Pancreas (tissue), 10 donors: ENCODE results near the gene NKX6-2. TPM values are rescaled to one million over a fixed set of nuclear protein-coding genes. Genes with fewer than 3 reads are reported as not detected.

Experiments
- ATAC-seq, 4 donors: fragments of 200-7000 bp; cut with Tn5 transposase; one replicate each; pipeline versions ENCODE4 v1.8.0 to v1.9.1; 2020; ENCODE audit warnings: mild to moderate bottlenecking in 4 of 4, moderate library complexity in 4 of 4
- DNase-seq, 6 donors: peaks; one replicate each; pipeline ENCODE4 v3.0.0-alpha.2; 2020
- FAIRE-seq: peaks from 2 replicates; lab custom pipeline; 2012; peaks lifted over from hg19 to GRCh38; lab: Jason Lieb, UNC
- H3K27ac ChIP-seq, 4 donors: fragments of 200-600 bp; sonication (generic); 1 replicate in 3 of 4; 2 replicates in 1 of 4; pipeline versions ENCODE4 v1.5.0 to v1.8.0; 2020
- H3K27me3 ChIP-seq, 4 donors: fragments of 200-600 bp; one replicate each; pipeline ENCODE4 v1.8.0; 2021
- H3K36me3 ChIP-seq, 3 donors: fragments of 200-600 bp; sonication (generic) in 1 of 3; one replicate each; pipeline versions ENCODE4 v1.5.0 to v1.8.0; 2020 to 2021
- H3K4me1 ChIP-seq, 3 donors: fragments of 200-600 bp; one replicate each; pipeline ENCODE4 v1.8.0; 2021
- H3K4me3 ChIP-seq, 4 donors: fragments of 200-600 bp; sonication (generic) in 2 of 4; one replicate each; pipeline versions ENCODE4 v1.5.0 to v1.8.0; 2020 to 2021
- H3K9me3 ChIP-seq, 4 donors: fragments of 200-600 bp; one replicate each; pipeline ENCODE4 v1.8.0; 2021
- CTCF ChIP-seq, 4 donors: fragments of 200-600 bp; sonication (generic) in 3 of 4; IDR thresholded peaks; one replicate each; pipeline versions ENCODE4 v1.5.0 to v1.8.0; 2021; ENCODE audit warnings: antibody characterized with exemption in 4 of 4
- WGBS, 2 donors: extraction: QIAGEN DNeasy Blood & Tissue Kit; methylation state at CpG; one replicate each; pipeline ENCODE4 v1.1.7; 2013; 5-methylcytosine and 5-hydroxymethylcytosine counted together
- intact Hi-C, 3 donors: fragments of 100-400 bp; cut with DNase I; formaldehyde crosslinking; loops; one replicate each; pipeline versions ENCODE4 v1.11.1 to v1.14.2; 2022
- polyA plus RNA-seq, 2 donors: library from polyadenylated mRNA; stranded (reverse); fragments of 200-250 nt; gene quantifications; one replicate each; pipeline ENCODE4 v1.2.3, GENCODE V29; 2013
- total RNA-seq, 6 donors: library from RNA; stranded (reverse); fragmentation: NEBNext Ultra II Directional in 4 of 6; extraction: Animal tissue kit (Norgen Biotek cat#: 25700) in 4 of 6; gene quantifications; one replicate each; pipeline versions ENCODE4 v1.2.1 to v1.2.4, GENCODE V29; 2021 to 2023
- donor health status: healthy with polysubstance abuse.
- donor health status: DM: no; HTN: no; CAD: no; lungs with moderate emphysema.
- donor health status: DM: no; HTN: no; CAD: no.
- donor health status: control.
- donor health status: control.
- donor health status: Bipolar disorder and iron deficiency.
- donor health status: DM: yes; HTN: yes; CAD: no.
- donor health status: DM: no; HTN: no; CAD: no.
- donor health status: DM: no; HTN: no; CAD: no.
- donor health status: DM: yes; HTN: yes; CAD: no.

The NKX6-2 gene
- total and polyA plus RNA-seq, 8 donors, result 0.09 to 2.3 (median 0.16) TPM; not detected in 3

GRCh38 chr10:132755166-132755711 is 30.7 kb downstream of the NKX6-2 start:
- Histone ChIP-seq H3K27ac (no peak overlapping the region), H3K4me3 (no peak overlapping the region), H3K4me1 (no peaks in the 10 kb centered on the region), H3K27me3 (no peaks in the 10 kb centered on the region), H3K9me3 (no peaks in the 10 kb centered on the region), H3K36me3 (peaks cover 0 to 22% (median 0%) of the 10 kb centered on the region in 3 donors)
- DNase-seq, result no peak
- 96 to 98% methylated on average over 14 to 15 of the region's 15 CpGs for WGBS, 2 donors
- no peak for TF ChIP-seq CTCF (IDR thresholded peaks at IDR 0.05)
- intact Hi-C loops, result no loop called here
- no peak for ATAC-seq
- no peak for FAIRE-seq

GRCh38 chr10:132754071-132754470 is 31.9 kb downstream of the NKX6-2 start:
- Histone ChIP-seq H3K27me3 (no peaks in the 10 kb centered on the region), H3K27ac (no peak overlapping the region), H3K4me1 (no peaks in the 10 kb centered on the region), H3K4me3 (no peak overlapping the region), H3K36me3 (peaks cover 0 to 22% (median 0%) of the 10 kb centered on the region in 3 donors), H3K9me3 (no peaks in the 10 kb centered on the region)
- no peak for TF ChIP-seq CTCF (IDR thresholded peaks at IDR 0.05)
- ATAC-seq (no peak), FAIRE-seq (no peak), DNase-seq (no peak)
- intact Hi-C loops, result no loop called here
- WGBS, 2 donors, result 89 to 91% methylated on average over 18 of the region's 18 CpGs

GRCh38 chr10:132753596-132753995 is 32.4 kb downstream of the NKX6-2 start:
- H3K4me1 ChIP-seq, result no peaks in the 10 kb centered on the region
- ATAC-seq, result peak in 2 of 4 donors; percentile 39 to 44
- H3K27me3 ChIP-seq, result no peaks in the 10 kb centered on the region
- H3K27ac ChIP-seq, result no peak overlapping the region
- H3K9me3 ChIP-seq, result no peaks in the 10 kb centered on the region
- intact Hi-C loops, result no loop called here
- no peak for FAIRE-seq
- 65 to 70% methylated on average over 15 of the region's 15 CpGs for WGBS, 2 donors
- no peak for DNase-seq
- H3K36me3 ChIP-seq, result peaks cover 0 to 22% (median 0%) of the 10 kb centered on the region in 3 donors
- no peak for TF ChIP-seq CTCF (IDR thresholded peaks at IDR 0.05)
- H3K4me3 ChIP-seq, result no peak overlapping the region

GRCh38 chr10:132752961-132753360 is 33.0 kb downstream of the NKX6-2 start:
- Histone ChIP-seq H3K4me3 (no peak overlapping the region), H3K9me3 (no peaks in the 10 kb centered on the region), H3K4me1 (no peaks in the 10 kb centered on the region), H3K27ac (no peak overlapping the region), H3K27me3 (no peaks in the 10 kb centered on the region), H3K36me3 (peaks cover 0 to 22% (median 0%) of the 10 kb centered on the region in 3 donors)
- no peak for TF ChIP-seq CTCF (IDR thresholded peaks at IDR 0.05)
- FAIRE-seq (no peak), DNase-seq (no peak), ATAC-seq (no peak)
- 91 to 94% methylated on average over 28 of the region's 28 CpGs for WGBS, 2 donors
- intact Hi-C loops, result no loop called here

GRCh38 chr10:132752378-132752777 is 33.6 kb downstream of the NKX6-2 start:
- intact Hi-C loops, result no loop called here
- TF ChIP-seq CTCF (IDR thresholded peaks at IDR 0.05), result no peak
- Histone ChIP-seq H3K27me3 (no peaks in the 10 kb centered on the region), H3K27ac (no peak overlapping the region), H3K36me3 (peaks cover 0 to 19% (median 0%) of the 10 kb centered on the region in 3 donors), H3K4me3 (no peak overlapping the region), H3K4me1 (no peaks in the 10 kb centered on the region), H3K9me3 (no peaks in the 10 kb centered on the region)
- no peak for FAIRE-seq
- DNase-seq, result no peak
- ATAC-seq, result no peak
- 97% methylated on average over 20 of the region's 20 CpGs for WGBS, 2 donors
